Keratinocyte (primary cell): ENCODE data around the gene LRRC37B. TPM values are rescaled to one million over a fixed set of nuclear protein-coding genes. Genes with fewer than 3 reads are reported as not detected.
"Not testable (repeated sequence)": the region's sequence is repeated elsewhere in the genome, so short reads cannot be mapped to it uniquely, and the experiment has no call there.

Experiments
- DNase-seq: peaks from one replicate; pipeline ENCODE4 v3.0.0-alpha.2; 2011; ENCODE audit warnings: low read depth, missing footprints, low spot score
- FAIRE-seq: peaks from 2 replicates; lab custom pipeline; 2011; peaks lifted over from hg19 to GRCh38; lab: Jason Lieb, UNC
- H2AFZ ChIP-seq: 2 replicates; pipeline ENCODE4 v1.6.0; 2012; ENCODE audit warnings: low read length, control low read depth, inconsistent platforms; ENCODE audit not compliant: control insufficient read depth
- H3K27ac ChIP-seq: 2 replicates; pipeline ENCODE4 v1.5.1; 2011; ENCODE audit warnings: low read length; ENCODE audit not compliant: control insufficient read depth, insufficient read depth
- H3K27me3 ChIP-seq: 3 replicates; pipeline ENCODE4 v1.6.0; 2011; ENCODE audit warnings: low read length; ENCODE audit not compliant: control insufficient read depth, insufficient read depth; ENCODE audit errors: extremely low read depth
- H3K36me3 ChIP-seq, 2 experiments: 2 replicates in 1 of 2; 3 replicates in 1 of 2; pipeline ENCODE4 v1.5.1; 2011; ENCODE audit warnings: low read length in 2 of 2, mild to moderate bottlenecking in 1 of 2; ENCODE audit not compliant: control insufficient read depth in 2 of 2, insufficient read depth in 2 of 2; ENCODE audit errors: extremely low read depth in 1 of 2
- H3K4me1 ChIP-seq: 3 replicates; pipeline ENCODE4 v1.5.1; 2011; ENCODE audit warnings: low read length; ENCODE audit not compliant: control insufficient read depth, insufficient read depth; ENCODE audit errors: extremely low read depth
- H3K4me2 ChIP-seq: 3 replicates; pipeline ENCODE4 v1.6.0; 2011; ENCODE audit warnings: low read depth, low read length; ENCODE audit not compliant: control insufficient read depth, insufficient read depth; ENCODE audit errors: extremely low read depth
- H3K4me3 ChIP-seq, 3 experiments: fragments of 200-600 bp in 1 of 3; sonication (generic) in 1 of 3; 2 replicates in 2 of 3; 3 replicates in 1 of 3; pipeline ENCODE4 v1.5.1; 2011 to 2016; ENCODE audit warnings: low read length in 3 of 3, mild to moderate bottlenecking in 3 of 3, control low read depth in 2 of 3, inconsistent platforms in 1 of 3, low read depth in 1 of 3, mixed read lengths in 1 of 3, mixed run types in 1 of 3, moderate library complexity in 1 of 3; ENCODE audit not compliant: control insufficient read depth in 2 of 3, insufficient read depth in 2 of 3; ENCODE audit errors: extremely low read depth in 1 of 3
- H3K79me2 ChIP-seq: 2 replicates; pipeline ENCODE4 v1.6.0; 2012; ENCODE audit warnings: low read length; ENCODE audit not compliant: control insufficient read depth, insufficient read depth
- H3K9ac ChIP-seq: 3 replicates; pipeline ENCODE4 v1.6.0; 2011; ENCODE audit warnings: low read length; ENCODE audit not compliant: control insufficient read depth, insufficient read depth; ENCODE audit errors: extremely low read depth
- H3K9me1 ChIP-seq: 3 replicates; pipeline ENCODE4 v1.6.0; 2011; ENCODE audit warnings: low read length; ENCODE audit not compliant: control insufficient read depth, insufficient read depth; ENCODE audit errors: extremely low read depth
- H3K9me3 ChIP-seq: 2 replicates; pipeline ENCODE4 v1.5.1; 2012; ENCODE audit warnings: low read depth, low read length; ENCODE audit not compliant: control insufficient read depth
- H4K20me1 ChIP-seq: 3 replicates; pipeline ENCODE4 v1.6.0; 2011; ENCODE audit warnings: low read length; ENCODE audit not compliant: control insufficient read depth, insufficient read depth; ENCODE audit errors: extremely low read depth
- dilution Hi-C: fragments of 300-500 bp; cut with MboI; formaldehyde crosslinking; loops from one replicate; pipeline ENCODE4 v1.7.0; 2020; ENCODE audit warnings: low sequenced_read_pairs; ENCODE audit not compliant: extremely low pct_ligation_motif_present
- polyA plus RNA-seq, 5 experiments: library from polyadenylated mRNA; depleted of rRNA in 3 of 5; stranded (reverse) in 3 of 5; stranded (forward) in 1 of 5; unstranded in 1 of 5; fragments of >200 nt; gene quantifications; 1 replicate in 1 of 5; 2 replicates in 3 of 5; 3 replicates in 1 of 5; pipeline versions ENCODE4 v1.2.1 to v1.2.3, GENCODE V29; 2011 to 2012; ENCODE audit warnings: missing spikeins in 2 of 5, low read depth in 1 of 5, low replicate concordance in 1 of 5

LRRC37B gene
- polyA plus RNA-seq, 1 donor (not counting 4 experiments of a cell fraction or from before 2014, with no cell fraction given): 9.9 TPM

GRCh38 chr17:32073131-32073530 lies 65.9 kb downstream of the LRRC37B start:
- H3K36me3 ChIP-seq, H3K9ac ChIP-seq, H3K4me2 ChIP-seq, H3K27me3 ChIP-seq, H2AFZ ChIP-seq, H3K4me1 ChIP-seq, H3K9me1 ChIP-seq, H3K4me3 ChIP-seq, H3K79me2 ChIP-seq, FAIRE-seq, DNase-seq, H4K20me1 ChIP-seq, dilution Hi-C loops, H3K27ac ChIP-seq, H3K9me3 ChIP-seq: not testable (repeated sequence)

- H3K4me3 ChIP-seq, H3K9ac ChIP-seq, H3K9me1 ChIP-seq, H3K27ac ChIP-seq, H3K9me3 ChIP-seq, H3K4me2 ChIP-seq, H3K27me3 ChIP-seq, H4K20me1 ChIP-seq, H2AFZ ChIP-seq, dilution Hi-C loops, H3K36me3 ChIP-seq, DNase-seq, FAIRE-seq, H3K4me1 ChIP-seq, H3K79me2 ChIP-seq: not testable (repeated sequence)
Observed at GRCh38 chr17:32079753-32080152, 72.6 kb downstream of the LRRC37B start.

- H3K4me1 ChIP-seq, H3K27me3 ChIP-seq, DNase-seq, H3K9me1 ChIP-seq, dilution Hi-C loops, H3K9ac ChIP-seq, FAIRE-seq, H3K36me3 ChIP-seq, H3K9me3 ChIP-seq, H3K27ac ChIP-seq, H4K20me1 ChIP-seq, H3K79me2 ChIP-seq: not testable (repeated sequence)
- Histone ChIP-seq H3K4me2 (peak overlapping the region; percentile 22), H3K4me3 (peak overlapping the region in 1 of 3 experiments; percentile 1), H2AFZ (peak overlapping the region; percentile 22)
Observed at GRCh38 chr17:32083550-32083979, 76.4 kb downstream of the LRRC37B start.

- H3K27ac ChIP-seq, H3K36me3 ChIP-seq, H3K79me2 ChIP-seq, dilution Hi-C loops, H3K9me3 ChIP-seq, H3K4me1 ChIP-seq, DNase-seq, H3K9me1 ChIP-seq, H2AFZ ChIP-seq, H4K20me1 ChIP-seq, H3K27me3 ChIP-seq, FAIRE-seq, H3K9ac ChIP-seq: not testable (repeated sequence)
- H3K4me3 ChIP-seq: peak overlapping the region in 1 of 3 experiments; percentile 1
- peak overlapping the region; percentile 22 for H3K4me2 ChIP-seq
Observed at GRCh38 chr17:32084003-32084941, 77.1 kb downstream of the LRRC37B start.
